GDM1 (cell line): ENCODE measurements around the gene IL1F10.

Source experiments
- DNase-seq: peaks from one replicate; lab custom pipeline; 2025; lab: John Stamatoyannopoulos, UW

Gene IL1F10

DNA sequence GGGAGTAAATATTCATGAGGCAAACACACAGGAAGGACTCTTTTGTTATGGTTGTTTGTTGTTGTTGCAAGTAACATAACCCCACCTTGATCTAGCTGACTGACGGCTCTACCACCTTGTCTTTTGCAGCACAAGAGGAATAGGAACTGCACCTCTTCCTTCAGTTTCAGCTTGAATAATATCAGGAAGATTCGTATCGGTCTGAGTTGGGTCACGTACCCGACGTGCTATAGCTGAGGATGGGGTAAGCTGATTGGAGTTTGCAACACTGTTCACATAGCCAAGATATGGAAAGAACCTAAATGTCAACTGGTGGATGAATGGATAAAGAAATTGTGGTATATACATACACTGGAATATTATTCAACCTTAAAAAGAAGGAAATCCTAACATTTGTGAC lies 45.1 kb downstream of the IL1F10 start:
- DNase-seq = no peak

DNA sequence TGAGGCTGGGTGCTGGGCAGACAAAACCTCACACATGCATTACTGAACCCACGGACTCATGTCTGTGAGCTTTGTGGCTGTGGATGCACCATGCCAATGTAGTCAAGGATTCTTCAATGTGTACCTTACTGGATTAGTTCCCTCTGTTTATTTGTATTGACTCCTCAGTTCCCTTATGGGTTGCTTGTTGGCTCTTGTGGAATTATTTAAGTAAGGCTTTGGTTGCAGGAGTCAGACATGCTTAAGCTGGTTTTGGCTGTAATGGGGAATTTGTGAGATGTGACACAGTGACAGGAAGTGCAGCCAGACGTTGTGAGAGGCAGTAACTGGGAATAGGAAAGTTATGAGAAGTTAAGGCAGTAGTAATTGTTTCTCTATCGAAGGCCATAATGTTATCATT lies 46.0 kb downstream of the IL1F10 start:
- no peak for DNase-seq

DNA sequence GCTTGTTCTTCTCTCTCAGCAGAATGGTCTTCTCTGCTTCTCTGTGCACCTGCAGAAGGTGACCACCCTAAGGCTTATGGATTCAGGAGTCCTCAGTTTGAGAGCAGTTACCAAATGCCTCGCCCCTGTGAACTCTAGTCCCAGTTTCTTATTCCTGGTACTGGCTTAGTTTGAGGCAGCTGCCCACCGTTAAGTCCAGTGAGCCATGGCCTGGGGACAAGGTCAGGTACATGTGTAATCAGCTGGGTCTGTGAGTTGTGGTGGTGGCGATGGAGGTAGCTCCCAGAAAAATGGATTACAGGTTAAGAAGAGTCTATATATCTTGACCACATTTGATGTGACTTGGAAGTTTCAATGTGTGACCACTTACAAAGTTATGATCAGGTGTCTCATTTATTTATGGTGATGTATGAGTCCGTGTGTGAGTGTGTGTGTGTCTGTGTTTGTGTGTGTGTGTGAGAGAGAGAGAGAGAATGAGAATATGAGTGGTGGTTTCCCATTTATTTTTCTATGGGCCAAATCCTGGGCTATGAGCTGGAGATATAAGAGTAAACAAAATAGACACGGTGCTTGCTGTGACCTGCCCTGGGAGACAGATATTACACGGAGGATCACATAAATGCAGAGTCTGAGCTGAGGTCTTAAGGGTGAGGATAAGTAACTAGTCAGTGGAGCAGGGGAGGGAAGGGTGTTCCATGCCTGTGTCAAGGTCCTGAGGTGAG lies 46.6 kb downstream of the IL1F10 start:
- DNase-seq = no peak

- DNase-seq = no peak
Observed at GRCh38 chr2:113114996-113115395, 47.2 kb downstream of the IL1F10 start.

- no peak for DNase-seq
Observed at GRCh38 chr2:113116100-113116958, 48.6 kb downstream of the IL1F10 start.

GRCh38 chr2:113117541-113118262 lies 49.9 kb downstream of the IL1F10 start:
- no peak for DNase-seq

DNA sequence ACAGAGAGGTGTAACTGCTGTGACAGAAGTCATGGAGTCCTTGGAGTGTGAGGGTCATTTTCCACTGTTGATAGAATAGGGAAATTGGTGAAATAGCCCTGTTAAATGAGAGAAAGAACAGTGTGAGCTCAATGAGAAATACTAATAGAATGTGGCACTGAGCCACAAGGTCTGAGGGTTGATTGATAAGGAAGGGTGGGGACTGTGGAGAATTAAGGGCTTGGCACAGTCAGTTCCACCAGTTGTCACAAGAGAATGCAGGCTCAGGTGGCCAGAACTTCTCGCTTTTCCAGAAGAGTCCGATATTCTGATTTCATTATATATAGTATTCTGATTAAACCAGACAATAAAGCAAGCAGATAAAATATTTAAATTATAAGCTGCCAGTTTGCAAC lies 50.5 kb downstream of the IL1F10 start:
- no peak for DNase-seq

DNA sequence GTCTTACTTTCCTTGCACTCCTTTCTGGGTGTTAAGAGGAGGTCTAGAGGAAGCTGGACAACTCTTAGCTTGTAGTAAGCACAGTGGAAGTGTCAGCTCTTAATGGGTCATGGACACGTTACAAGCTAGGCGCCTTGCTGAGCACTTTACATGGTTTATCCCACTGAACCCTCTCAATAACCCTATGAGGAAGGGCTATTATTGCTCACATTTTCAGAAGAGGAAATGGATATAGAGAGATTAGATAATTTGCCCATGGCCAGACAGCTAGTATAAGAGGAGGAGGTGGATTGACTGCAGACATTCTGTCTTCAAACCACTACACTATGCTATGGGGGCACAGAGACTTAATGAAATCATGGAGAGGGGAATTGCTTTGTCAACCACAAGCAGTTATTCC lies 51.3 kb downstream of the IL1F10 start:
- no peak for DNase-seq

DNA sequence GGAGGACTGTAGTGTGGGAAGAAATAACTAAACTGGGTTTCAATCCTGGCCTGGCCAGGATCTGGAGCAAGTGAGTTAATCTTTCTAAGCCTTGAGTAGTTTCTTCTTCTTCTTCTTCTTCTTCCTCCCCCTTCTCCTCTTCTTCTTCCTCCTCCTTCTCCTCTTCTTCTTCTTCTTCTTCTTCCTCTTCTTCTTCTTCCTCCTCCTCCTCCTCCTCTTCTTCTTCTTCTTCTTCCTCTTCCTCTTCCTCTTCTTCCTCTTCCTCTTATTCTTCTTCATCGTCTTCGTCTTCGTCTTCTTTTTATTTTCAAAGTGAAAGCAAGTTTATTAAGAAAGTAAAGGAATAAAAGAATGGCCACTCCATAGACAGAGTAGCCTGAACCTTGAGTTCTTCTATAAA lies 53.1 kb downstream of the IL1F10 start:
- DNase-seq = no peak

DNA sequence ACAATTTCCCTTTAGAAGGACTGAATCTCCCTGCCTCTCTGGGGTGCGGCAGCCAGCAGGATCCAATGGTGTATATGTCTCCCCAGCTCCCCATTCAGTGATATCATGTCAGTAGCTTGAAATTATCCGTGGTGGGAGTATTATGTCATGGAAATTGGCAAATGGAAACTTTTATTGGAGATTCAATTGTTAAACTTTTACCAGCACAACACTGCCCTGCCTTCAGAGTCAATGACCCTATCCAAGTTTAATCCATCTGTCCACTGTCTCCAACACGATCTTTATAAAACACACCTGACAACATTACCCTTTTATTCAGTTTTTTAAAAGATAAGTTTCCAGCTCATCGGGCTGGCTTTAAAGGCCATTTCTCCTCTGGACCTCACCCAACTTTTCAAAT lies 54.6 kb downstream of the IL1F10 start:
- no peak for DNase-seq

DNA sequence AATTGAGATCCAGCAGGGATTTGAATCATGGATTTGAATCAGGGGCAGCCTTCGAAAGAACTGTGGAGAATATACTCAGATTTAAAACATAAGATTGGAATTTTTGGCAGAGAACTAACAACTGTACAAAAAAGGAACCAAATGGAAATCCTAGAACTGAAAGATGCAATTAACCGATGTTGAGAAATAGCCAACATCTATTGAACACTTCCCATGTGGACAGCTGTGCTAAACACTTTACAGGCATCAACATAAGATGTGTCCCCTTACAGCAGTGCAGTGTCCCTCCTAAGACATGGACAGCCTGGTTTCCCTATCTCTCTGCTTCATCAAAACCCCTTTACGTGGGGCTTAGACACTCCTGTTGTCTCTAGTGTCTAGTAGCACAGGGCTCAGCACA lies 56.0 kb downstream of the IL1F10 start:
- no peak for DNase-seq

GRCh38 chr2:113124181-113124961 lies 56.6 kb downstream of the IL1F10 start:
- DNase-seq = peak; percentile 47
